Brain microvascular endothelial cell (primary cell): ENCODE data around the gene SERINC2.

Experiments
- DNase-seq: peaks from one replicate; pipeline ENCODE4 v3.0.0-alpha.2; 2020
- H3K27ac ChIP-seq: fragments of 250-450 bp; sonication (Bioruptor Pico); 2 replicates; pipeline ENCODE4 v1.5.1; 2020; ENCODE audit warnings: mild to moderate bottlenecking, moderate library complexity
- H3K27me3 ChIP-seq: fragments of 250-450 bp; sonication (Bioruptor Pico); replicated peaks from 2 replicates; pipeline ENCODE4 v1.5.1; 2020; ENCODE audit warnings: mild to moderate bottlenecking
- H3K36me3 ChIP-seq: fragments of 250-450 bp; sonication (Bioruptor Pico); replicated peaks from 2 replicates; pipeline ENCODE4 v1.5.1; 2020; ENCODE audit warnings: mild to moderate bottlenecking
- H3K4me3 ChIP-seq: 2 replicates; pipeline ENCODE4 v1.5.1; 2011; ENCODE audit warnings: low read depth, mild to moderate bottlenecking, control low read depth, low read length, moderate library complexity
- CTCF ChIP-seq: IDR thresholded peaks from 2 replicates; pipeline ENCODE4 v1.5.1; 2011; ENCODE audit warnings: low read depth, mild to moderate bottlenecking, moderate library complexity, low read length, control low read depth, inconsistent platforms; ENCODE audit errors: missing control alignments
- in situ Hi-C: cut with HindIII; loops from 2 replicates; pipeline ENCODE4 v1.10.0; 2017; ENCODE audit warnings: low sequenced_read_pairs, low pct_ligation_motif_present

The SERINC2 gene

GRCh38 chr1:31434979-31435378 lies 22.0 kb downstream of the SERINC2 start:
- Histone ChIP-seq H3K36me3 (no peaks in the 10 kb centered on the region), H3K27ac (no peak overlapping the region), H3K27me3 (no peaks in the 10 kb centered on the region), H3K4me3 (no peak overlapping the region)
- DNase-seq: no peak
- in situ Hi-C loops: no loop called here
- no peak for TF ChIP-seq CTCF

GRCh38 chr1:31435471-31436409 lies 22.7 kb downstream of the SERINC2 start:
- no peak for DNase-seq
- H3K4me3 ChIP-seq: no peak overlapping the region
- in situ Hi-C loops: no loop called here
- H3K27me3 ChIP-seq: no peaks in the 10 kb centered on the region
- no peak for TF ChIP-seq CTCF
- H3K27ac ChIP-seq: no peak overlapping the region
- no peaks in the 10 kb centered on the region for H3K36me3 ChIP-seq

GRCh38 chr1:31436596-31437432 lies 23.8 kb downstream of the SERINC2 start:
- no peaks in the 10 kb centered on the region for H3K36me3 ChIP-seq
- in situ Hi-C loops: no loop called here
- DNase-seq: no peak
- no peak overlapping the region for H3K27ac ChIP-seq
- no peak for TF ChIP-seq CTCF
- no peaks in the 10 kb centered on the region for H3K27me3 ChIP-seq
- H3K4me3 ChIP-seq: no peak overlapping the region

GRCh38 chr1:31437433-31438037 lies 24.5 kb downstream of the SERINC2 start:
- Histone ChIP-seq H3K27me3 (no peaks in the 10 kb centered on the region), H3K4me3 (no peak overlapping the region), H3K36me3 (no peaks in the 10 kb centered on the region), H3K27ac (no peak overlapping the region)
- no peak for TF ChIP-seq CTCF
- no peak for DNase-seq
- in situ Hi-C loops: no loop called here

DNA sequence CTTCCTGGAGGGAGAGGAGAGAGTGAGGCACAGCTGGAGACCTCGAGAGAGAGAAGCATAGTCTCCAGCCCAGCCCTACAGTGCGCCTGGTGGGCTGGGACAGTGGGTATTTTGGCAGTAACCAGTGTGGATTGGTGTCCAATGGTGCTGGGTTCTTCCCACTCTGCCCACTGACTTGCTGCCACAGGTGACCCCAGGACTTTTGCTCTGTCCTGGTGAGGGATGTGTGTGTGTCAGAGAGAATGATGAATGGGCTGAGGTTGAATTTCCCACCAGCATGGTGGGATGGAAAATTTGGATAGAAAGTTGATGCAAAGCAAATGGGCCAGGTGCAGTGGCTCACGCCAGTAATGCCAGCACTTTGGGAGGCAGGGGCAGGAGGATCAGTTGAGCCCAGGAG lies 26.3 kb downstream of the SERINC2 start:
- TF ChIP-seq CTCF: no peak
- Histone ChIP-seq H3K27ac (no peak overlapping the region), H3K4me3 (no peak overlapping the region), H3K36me3 (no peaks in the 10 kb centered on the region), H3K27me3 (no peaks in the 10 kb centered on the region)
- no peak for DNase-seq
- in situ Hi-C loops: no loop called here
